AG09319 (cell line): ENCODE results near the gene TAS2R1.
"Not testable (repeated sequence)": the region's sequence is repeated elsewhere in the genome, so short reads cannot be mapped to it uniquely, and the experiment has no call there.

ENCODE experiments used
- DNase-seq: peaks from one replicate; pipeline ENCODE4 v3.0.0-alpha.2; 2010; ENCODE audit warnings: low read depth; ENCODE audit errors: extremely low read depth
- CTCF ChIP-seq: IDR thresholded peaks from 2 replicates; pipeline ENCODE4 v1.5.1; 2011; ENCODE audit warnings: low read depth, mild to moderate bottlenecking, inconsistent platforms, low read length, moderate library complexity

The TAS2R1 gene

GRCh38 chr5:9599391-9599790 is 30.8 kb downstream of the TAS2R1 start:
- TF ChIP-seq CTCF, result no peak
- DNase-seq, result no peak

DNA sequence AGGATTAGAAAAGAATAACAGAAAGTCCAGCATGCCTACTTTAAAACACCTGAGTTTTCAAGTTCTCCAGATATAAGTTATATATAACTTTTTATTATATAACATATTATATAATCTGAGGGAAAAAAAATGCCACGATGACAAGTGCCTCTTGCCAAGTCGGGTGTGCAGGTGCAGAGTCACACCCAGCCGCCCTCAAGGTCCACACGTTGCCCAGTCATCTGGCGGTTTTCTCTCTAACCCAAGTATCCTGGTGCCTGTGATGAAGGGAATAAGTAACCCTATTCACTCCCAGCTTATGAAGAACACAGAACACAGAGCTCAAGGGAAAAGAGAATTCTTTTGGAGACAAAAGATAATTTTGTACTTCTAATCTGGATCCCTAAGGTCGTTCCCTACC is 31.8 kb downstream of the TAS2R1 start:
- not testable (repeated sequence) for DNase-seq

- DNase-seq, result not testable (repeated sequence)
Observed at GRCh38 chr5:9597322-9597721, 32.8 kb downstream of the TAS2R1 start.

DNA sequence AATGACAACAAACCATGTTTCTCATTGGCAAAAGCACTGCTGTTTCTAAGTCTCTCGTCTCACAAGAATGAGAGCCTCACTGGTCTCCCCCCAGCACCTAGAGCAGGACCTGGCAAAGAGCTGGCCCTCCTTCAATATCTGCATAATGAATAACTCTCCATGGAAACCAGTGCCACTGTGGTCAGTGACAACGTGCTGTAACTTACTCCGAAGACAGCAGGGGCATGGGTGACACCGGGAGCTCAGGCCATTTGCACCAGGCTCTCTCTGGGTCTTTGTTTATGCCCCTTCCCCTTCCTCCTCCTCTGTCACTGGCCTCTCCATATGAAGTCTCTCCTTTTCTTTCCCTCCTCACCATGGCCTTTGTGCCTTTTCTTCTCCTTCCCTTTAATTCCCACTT is 33.3 kb downstream of the TAS2R1 start:
- no peak for DNase-seq

GRCh38 chr5:9596171-9596780 is 33.9 kb downstream of the TAS2R1 start:
- no peak for TF ChIP-seq CTCF
- DNase-seq, result peak; percentile 35

More for the DNA sequence above, 33.3 kb downstream of the TAS2R1 start:
- TF ChIP-seq CTCF, result no peak

DNA sequence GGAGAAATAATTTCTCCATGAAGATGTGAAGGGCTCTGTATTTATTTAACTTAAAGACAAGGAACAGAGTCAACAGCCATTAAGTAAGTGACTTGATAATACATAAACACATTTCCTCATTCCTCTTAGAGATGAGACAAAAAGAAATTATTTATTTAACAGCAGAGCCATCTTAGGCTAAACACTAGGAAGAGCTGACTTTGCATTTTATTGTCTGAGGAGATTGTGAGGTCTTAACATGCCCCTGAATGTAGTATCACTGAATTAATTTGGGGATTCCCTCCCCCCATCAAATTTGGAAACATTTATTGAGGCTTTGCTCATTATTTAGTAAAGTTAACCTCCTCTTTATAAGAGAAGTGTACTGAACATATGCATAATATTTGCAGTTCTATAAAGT is 35.2 kb downstream of the TAS2R1 start:
- DNase-seq, result no peak
- TF ChIP-seq CTCF, result no peak

DNA sequence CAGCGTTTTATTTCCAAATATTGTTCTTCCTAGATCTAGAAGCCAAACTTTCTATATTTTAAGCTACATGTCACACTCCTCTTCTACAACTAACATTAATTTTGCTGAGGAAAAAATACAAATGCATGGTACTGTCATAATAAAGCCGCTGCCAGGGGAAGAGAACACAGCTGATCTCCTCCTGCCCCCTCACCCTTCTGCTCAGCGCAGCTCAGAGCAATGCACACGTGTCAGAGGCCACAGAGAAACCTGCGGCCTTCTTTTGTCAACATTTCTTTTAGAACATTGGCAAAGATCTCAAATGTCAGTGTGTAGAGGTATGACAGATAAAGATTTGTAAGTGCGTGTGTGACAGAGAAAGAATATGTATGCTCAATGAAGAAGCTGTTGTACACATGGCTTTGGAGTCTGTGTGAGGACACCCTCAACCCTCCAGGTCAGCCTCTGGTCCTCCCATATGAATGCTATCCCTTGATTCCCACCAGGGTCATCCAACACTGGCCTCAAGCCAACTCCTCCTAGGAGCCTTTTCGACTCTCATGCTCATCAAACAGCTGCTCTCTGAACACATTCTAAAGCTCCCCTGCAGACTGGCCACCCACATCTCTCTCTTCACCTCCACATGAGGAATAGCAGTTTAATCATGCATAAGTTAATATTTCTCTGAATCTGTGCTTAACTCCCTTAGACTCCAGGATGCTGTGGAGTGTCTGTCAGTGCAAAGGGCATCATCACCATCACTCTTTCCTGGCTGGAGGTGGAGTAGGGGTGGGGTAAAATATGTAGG is 40.9 kb downstream of the TAS2R1 start:
- no peak for TF ChIP-seq CTCF
- no peak for DNase-seq

- no peak for TF ChIP-seq CTCF
Observed at GRCh38 chr5:9588254-9588653, 41.9 kb downstream of the TAS2R1 start.

More at GRCh38 chr5:9588254-9588653, 41.9 kb downstream of the TAS2R1 start:
- DNase-seq, result no peak
